Measurements from ENCODE around the gene ACTL6B.

Gene ACTL6B

GRCh38 chr7:100599911-100600729 is 56.1 kb downstream of the ACTL6B start:
- DNase-seq: no peak

- no peak for DNase-seq
These were observed 57.8 kb downstream of the ACTL6B start for GRCh38 chr7:100598425-100598824.

GRCh38 chr7:100595188-100595587 is 61.1 kb downstream of the ACTL6B start:
- no peak for DNase-seq
